A673 (cell line): Measurements from ENCODE around the gene CEP19. TPM values are rescaled to one million over a fixed set of nuclear protein-coding genes. Genes with fewer than 3 reads are reported as not detected.

Experiments
- BruUV-seq: library from RNA; stranded (reverse); fragments of 400-500 nt; replicated peaks from 2 replicates; lab custom pipeline; 2021; lab: Mats Ljungman, UMichigan
- CTCF ChIA-PET: fragments of 300-600 bp; sonication (Branson Sonifier 250); formaldehyde crosslinking; loops from one replicate; lab custom pipeline; 2022; ENCODE audit warnings: antibody characterized with exemption; lab: Charles Lee
- POLR2A ChIA-PET: fragments of 300-600 bp; sonication (Branson Sonifier 250); formaldehyde crosslinking; loops from one replicate; lab custom pipeline; 2022; ENCODE audit warnings: antibody characterized with exemption; ENCODE audit not compliant: low non-redundant PET; lab: Charles Lee
- DNase-seq: peaks from one replicate; pipeline ENCODE4 v3.0.0-alpha.2; 2015; ENCODE audit warnings: low spot score
- H3K27ac ChIP-seq: fragments of 200-600 bp; sonication (generic); 2 replicates; pipeline ENCODE4 v1.5.1; 2016; ENCODE audit warnings: mixed run types, low read depth, mild to moderate bottlenecking, mixed read lengths, antibody characterized with exemption, low read length; ENCODE audit not compliant: poor library complexity, severe bottlenecking
- H3K27me3 ChIP-seq: fragments of 200-600 bp; sonication (generic); replicated peaks from 2 replicates; pipeline ENCODE4 v1.6.1; 2017; ENCODE audit warnings: mixed run types, low read depth, mild to moderate bottlenecking, mixed read lengths, antibody characterized with exemption, low read length; ENCODE audit not compliant: insufficient read depth, poor library complexity
- H3K36me3 ChIP-seq: fragments of 200-600 bp; sonication (generic); 2 replicates; pipeline ENCODE4 v1.6.1; 2016; ENCODE audit warnings: mixed run types, mild to moderate bottlenecking, mixed read lengths, antibody characterized with exemption, low read length; ENCODE audit not compliant: insufficient read depth, poor library complexity, severe bottlenecking
- H3K4me1 ChIP-seq: fragments of 200-600 bp; sonication (generic); 2 replicates; pipeline ENCODE4 v1.6.1; 2017; ENCODE audit warnings: mixed run types, mild to moderate bottlenecking, mixed read lengths, antibody characterized with exemption, low read length; ENCODE audit not compliant: insufficient read depth, poor library complexity, severe bottlenecking
- H3K4me3 ChIP-seq: fragments of 200-600 bp; sonication (generic); 2 replicates; pipeline ENCODE4 v1.5.1; 2016; ENCODE audit warnings: low read depth, mixed run types, mild to moderate bottlenecking, mixed read lengths, low read length; ENCODE audit not compliant: poor library complexity, severe bottlenecking
- H3K9me3 ChIP-seq: fragments of 200-600 bp; sonication (generic); 2 replicates; pipeline ENCODE4 v1.6.1; 2016; ENCODE audit warnings: mixed run types, low read depth, mild to moderate bottlenecking, mixed read lengths, antibody characterized with exemption, low read length; ENCODE audit not compliant: poor library complexity, severe bottlenecking
- CTCF ChIP-seq: fragments of 300-800, 200-600 bp; sonication (generic); conservative IDR thresholded peaks from 2 replicates; pipeline ENCODE4 v1.5.1; 2017; ENCODE audit warnings: low read depth, mild to moderate bottlenecking, antibody characterized with exemption, low read length, moderate library complexity, mixed read lengths
- EZH2 ChIP-seq: fragments of 200-600 bp; sonication (generic); IDR thresholded peaks from 2 replicates; pipeline ENCODE4 v1.6.1; 2017; ENCODE audit warnings: borderline replicate concordance, low read depth, mild to moderate bottlenecking, mixed read lengths, antibody characterized with exemption, low read length; ENCODE audit not compliant: poor library complexity, severe bottlenecking
- intact Hi-C: fragments of 100-400 bp; cut with micrococcal nuclease; formaldehyde crosslinking; loops from one replicate; pipeline ENCODE4 v1.10.0; 2022; ENCODE audit not compliant: unreplicated experiment
- total RNA-seq: library from RNA; stranded (reverse); gene quantifications from 2 replicates; pipeline ENCODE4 v1.2.3, GENCODE V29; 2021

CEP19 gene
- total RNA-seq, 1 experiment from 2014 or later: 6.0 TPM

GRCh38 chr3:196737655-196738054 lies 25.6 kb upstream of the CEP19 start:
- Histone ChIP-seq H3K4me1 (peaks cover 9% of the 10 kb centered on the region), H3K27me3 (no peaks in the 10 kb centered on the region), H3K36me3 (peaks cover 13% of the 10 kb centered on the region), H3K9me3 (no peaks in the 10 kb centered on the region), H3K27ac (no peak overlapping the region), H3K4me3 (no peak overlapping the region)
- BruUV-seq: no TSS peak
- TF ChIP-seq CTCF: no peak
- no peak for TF ChIP-seq EZH2
- no peak for DNase-seq
- intact Hi-C loops: no loop called here
- POLR2A ChIA-PET: no interaction called here
- CTCF ChIA-PET: no interaction called here

- ChIA-PET CTCF (no interaction called here), POLR2A (no interaction called here)
- H3K4me1 ChIP-seq: peaks cover 6% of the 10 kb centered on the region
- no peak for TF ChIP-seq CTCF
- no peak for TF ChIP-seq EZH2
- H3K36me3 ChIP-seq: peaks cover 13% of the 10 kb centered on the region
- H3K4me3 ChIP-seq: no peak overlapping the region
- H3K9me3 ChIP-seq: no peaks in the 10 kb centered on the region
- BruUV-seq: no TSS peak
- no peak for DNase-seq
- intact Hi-C loops: no loop called here
- H3K27ac ChIP-seq: no peak overlapping the region
- no peaks in the 10 kb centered on the region for H3K27me3 ChIP-seq
Measured at GRCh38 chr3:196736670-196737374, 24.8 kb upstream of the CEP19 start.

GRCh38 chr3:196735751-196736150 lies 23.7 kb upstream of the CEP19 start:
- H3K27me3 ChIP-seq: no peaks in the 10 kb centered on the region
- H3K4me1 ChIP-seq: no peaks in the 10 kb centered on the region
- H3K27ac ChIP-seq: no peak overlapping the region
- peaks cover 13% of the 10 kb centered on the region for H3K36me3 ChIP-seq
- intact Hi-C loops: no loop called here
- H3K9me3 ChIP-seq: no peaks in the 10 kb centered on the region
- ChIA-PET POLR2A (no interaction called here), CTCF (no interaction called here)
- no peak overlapping the region for H3K4me3 ChIP-seq
- BruUV-seq: no TSS peak
- TF ChIP-seq EZH2 (no peak), CTCF (no peak)
- DNase-seq: no peak
